Neural cell (in vitro differentiated cells): ENCODE data around the gene FEN1. TPM values are rescaled to one million over a fixed set of nuclear protein-coding genes. Genes with fewer than 3 reads are reported as not detected.

Experiments used
- H2AFZ ChIP-seq: fragments of 200-600, 300-800 bp; sonication (generic), shearing (Covaris generic); 2 replicates; pipeline ENCODE4 v1.6.0; 2014; ENCODE audit warnings: low read depth, mild to moderate bottlenecking, antibody characterized with exemption, low read length, moderate library complexity
- H3F3A ChIP-seq: fragments of 200-600 bp; shearing (Covaris generic); 2 replicates; pipeline ENCODE4 v1.6.1; 2016; ENCODE audit warnings: mild to moderate bottlenecking, moderate library complexity, mixed read lengths, antibody characterized with exemption, low read length; ENCODE audit not compliant: insufficient read depth, poor library complexity, severe bottlenecking
- H3K27ac ChIP-seq: fragments of 200-600, 300-800 bp; sonication (generic), shearing (Covaris generic); 2 replicates; pipeline ENCODE4 v1.5.1; 2014; ENCODE audit warnings: mild to moderate bottlenecking, low read length, moderate library complexity
- H3K27me3 ChIP-seq: fragments of 300-800, 200-600 bp; sonication (generic), shearing (Covaris generic); 2 replicates; pipeline ENCODE4 v1.6.0; 2014; ENCODE audit warnings: mild to moderate bottlenecking, low read depth, low read length, moderate library complexity; ENCODE audit not compliant: insufficient read depth
- H3K36me3 ChIP-seq: fragments of 300-800, 200-600 bp; sonication (generic), shearing (Covaris generic); 2 replicates; pipeline ENCODE4 v1.5.1; 2014; ENCODE audit warnings: mild to moderate bottlenecking, antibody characterized with exemption, low read length, moderate library complexity; ENCODE audit not compliant: insufficient read depth
- H3K4me2 ChIP-seq: fragments of 300-800, 200-600 bp; sonication (generic), shearing (Covaris generic); 2 replicates; pipeline ENCODE4 v1.6.0; 2014; ENCODE audit warnings: mild to moderate bottlenecking, low read length
- H3K4me3 ChIP-seq: fragments of 300-800, 200-600 bp; sonication (generic), shearing (Covaris generic); 2 replicates; pipeline ENCODE4 v1.5.1; 2014; ENCODE audit warnings: mild to moderate bottlenecking, low read length, moderate library complexity
- H3K79me2 ChIP-seq: fragments of 200-600 bp; shearing (Covaris generic); replicated peaks from 2 replicates; pipeline ENCODE4 v1.6.0; 2014; ENCODE audit warnings: mild to moderate bottlenecking, low read length, moderate library complexity; ENCODE audit not compliant: insufficient read depth
- H3K9ac ChIP-seq: fragments of 300-800, 200-600 bp; sonication (generic), shearing (Covaris generic); 2 replicates; pipeline ENCODE4 v1.6.1; 2016; ENCODE audit warnings: mild to moderate bottlenecking, low read length, mixed read lengths
- H3K9me2 ChIP-seq: fragments of 200-600 bp; shearing (Covaris generic); 2 replicates; pipeline ENCODE4 v1.6.1; 2016; ENCODE audit warnings: mild to moderate bottlenecking, low read length, mixed read lengths; ENCODE audit not compliant: insufficient read depth
- H3K9me3 ChIP-seq: fragments of 200-600, 300-800 bp; sonication (generic), shearing (Covaris generic); 2 replicates; pipeline ENCODE4 v1.6.1; 2016; ENCODE audit warnings: mild to moderate bottlenecking, mixed run types, low read length, moderate library complexity, mixed read lengths
- H4K20me1 ChIP-seq: fragments of 200-600 bp; shearing (Covaris generic); 2 replicates; pipeline ENCODE4 v1.6.1; 2016; ENCODE audit warnings: mild to moderate bottlenecking, mixed run types; ENCODE audit not compliant: insufficient read depth
- EP300 ChIP-seq: fragments of 450-650 bp; conservative IDR thresholded peaks from 2 replicates; pipeline ENCODE4 v1.6.1; 2014; ENCODE audit warnings: antibody characterized with exemption, mild to moderate bottlenecking, moderate library complexity; ENCODE audit not compliant: poor library complexity, severe bottlenecking
- EZH2 ChIP-seq: fragments of 200-600, 300-800 bp; shearing (Covaris generic), sonication (generic); IDR thresholded peaks from 2 replicates; pipeline ENCODE4 v1.6.1; 2014; ENCODE audit warnings: antibody characterized with exemption, low read length, borderline replicate concordance, mild to moderate bottlenecking; ENCODE audit not compliant: insufficient read depth, poor library complexity, severe bottlenecking
- MXI1 ChIP-seq: fragments of 450-650 bp; conservative IDR thresholded peaks from 2 replicates; pipeline ENCODE4 v1.6.1; 2014; ENCODE audit warnings: antibody characterized with exemption, mild to moderate bottlenecking; ENCODE audit not compliant: poor library complexity, severe bottlenecking
- POLR2AphosphoS5 ChIP-seq: IDR thresholded peaks from 2 replicates; pipeline ENCODE4 v1.6.1; 2012
- RAD21 ChIP-seq: fragments of 450-650 bp; conservative IDR thresholded peaks from 2 replicates; pipeline ENCODE4 v1.6.1; 2014; ENCODE audit warnings: antibody characterized with exemption, mild to moderate bottlenecking, moderate library complexity
- SMC3 ChIP-seq: fragments of 450-650 bp; conservative IDR thresholded peaks from 2 replicates; pipeline ENCODE4 v1.6.1; 2014; ENCODE audit warnings: antibody characterized with exemption, mild to moderate bottlenecking, moderate library complexity; ENCODE audit not compliant: poor library complexity
- TAF1 ChIP-seq: IDR thresholded peaks from 2 replicates; pipeline ENCODE4 v1.6.1; 2012; ENCODE audit warnings: low read depth
- polyA plus RNA-seq: library from polyadenylated mRNA; depleted of rRNA; stranded (reverse); fragments of >200 nt; gene quantifications from 2 replicates; pipeline ENCODE4 v1.2.3, GENCODE V29; 2014
- TF ChIP-seq, protein P1 (sequence below): fragments of 450-650 bp; IDR thresholded peaks from 2 replicates; pipeline ENCODE4 v1.5.1; 2014; ENCODE audit warnings: antibody characterized with exemption, mild to moderate bottlenecking, moderate library complexity; ENCODE audit not compliant: poor library complexity, severe bottlenecking
- TF ChIP-seq, protein P2 (sequence below): IDR thresholded peaks from 2 replicates; pipeline ENCODE4 v1.6.1; 2012; ENCODE audit warnings: borderline replicate concordance

The FEN1 gene
- polyA plus RNA-seq, 1 donor from 2014 or later, result 27.2 TPM

DNA sequence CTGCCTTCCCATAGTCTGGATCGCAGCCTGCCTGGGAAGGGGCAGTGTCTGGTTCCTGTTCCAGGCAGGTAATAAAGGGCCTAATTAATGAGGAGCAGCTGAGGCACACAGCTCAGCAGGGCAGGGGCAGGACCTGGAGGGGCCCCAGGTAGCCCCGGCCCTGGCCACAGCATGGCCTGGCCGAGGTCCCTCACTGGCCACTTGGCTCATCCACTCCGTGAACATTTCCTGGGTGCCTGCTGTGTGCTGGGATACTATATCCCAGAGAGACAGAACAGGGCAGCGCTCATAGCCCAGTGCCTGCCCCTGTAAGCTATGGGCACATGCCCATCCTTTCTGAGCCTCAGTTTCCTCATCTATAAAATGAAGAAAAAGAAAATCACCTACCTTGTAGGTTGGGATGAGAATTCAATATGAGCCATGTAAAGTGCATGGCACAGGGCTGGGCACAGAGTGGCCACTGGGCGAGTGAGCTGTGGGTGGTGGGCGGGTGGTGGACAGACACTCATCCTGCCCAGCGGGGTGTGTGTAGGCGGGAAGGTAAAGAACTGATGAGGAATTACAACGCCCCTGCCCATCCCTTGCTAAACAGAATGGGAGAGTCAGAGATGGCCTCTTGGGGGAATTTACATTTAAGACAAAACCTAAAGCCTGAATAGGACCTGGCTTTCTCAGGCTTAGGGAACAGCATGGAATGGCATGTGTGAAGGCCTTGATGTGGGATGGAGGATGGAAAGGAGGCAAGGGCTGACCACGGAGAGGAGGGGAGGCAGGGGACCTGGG, 31.1 kb upstream of the FEN1 start:
- no peak overlapping the region for H3K27ac ChIP-seq
- H3K4me2 ChIP-seq, result no peak overlapping the region
- no peaks in the 10 kb centered on the region for H3K27me3 ChIP-seq
- no peaks in the 10 kb centered on the region for H3K9me3 ChIP-seq
- H3F3A ChIP-seq, result no peaks in the 10 kb centered on the region
- no peaks in the 10 kb centered on the region for H3K9me2 ChIP-seq
- no peak overlapping the region for H2AFZ ChIP-seq
- no peaks in the 10 kb centered on the region for H4K20me1 ChIP-seq
- no peak overlapping the region for H3K9ac ChIP-seq
- TF ChIP-seq SMC3 (no peak), TAF1 (no peak), EP300 (no peak), POLR2AphosphoS5 (no peak), EZH2 (no peak), MXI1 (no peak), RAD21 (no peak)
- TF ChIP-seq, protein P1, sequence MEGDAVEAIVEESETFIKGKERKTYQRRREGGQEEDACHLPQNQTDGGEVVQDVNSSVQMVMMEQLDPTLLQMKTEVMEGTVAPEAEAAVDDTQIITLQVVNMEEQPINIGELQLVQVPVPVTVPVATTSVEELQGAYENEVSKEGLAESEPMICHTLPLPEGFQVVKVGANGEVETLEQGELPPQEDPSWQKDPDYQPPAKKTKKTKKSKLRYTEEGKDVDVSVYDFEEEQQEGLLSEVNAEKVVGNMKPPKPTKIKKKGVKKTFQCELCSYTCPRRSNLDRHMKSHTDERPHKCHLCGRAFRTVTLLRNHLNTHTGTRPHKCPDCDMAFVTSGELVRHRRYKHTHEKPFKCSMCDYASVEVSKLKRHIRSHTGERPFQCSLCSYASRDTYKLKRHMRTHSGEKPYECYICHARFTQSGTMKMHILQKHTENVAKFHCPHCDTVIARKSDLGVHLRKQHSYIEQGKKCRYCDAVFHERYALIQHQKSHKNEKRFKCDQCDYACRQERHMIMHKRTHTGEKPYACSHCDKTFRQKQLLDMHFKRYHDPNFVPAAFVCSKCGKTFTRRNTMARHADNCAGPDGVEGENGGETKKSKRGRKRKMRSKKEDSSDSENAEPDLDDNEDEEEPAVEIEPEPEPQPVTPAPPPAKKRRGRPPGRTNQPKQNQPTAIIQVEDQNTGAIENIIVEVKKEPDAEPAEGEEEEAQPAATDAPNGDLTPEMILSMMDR, result no peak
- TF ChIP-seq, protein P2, sequence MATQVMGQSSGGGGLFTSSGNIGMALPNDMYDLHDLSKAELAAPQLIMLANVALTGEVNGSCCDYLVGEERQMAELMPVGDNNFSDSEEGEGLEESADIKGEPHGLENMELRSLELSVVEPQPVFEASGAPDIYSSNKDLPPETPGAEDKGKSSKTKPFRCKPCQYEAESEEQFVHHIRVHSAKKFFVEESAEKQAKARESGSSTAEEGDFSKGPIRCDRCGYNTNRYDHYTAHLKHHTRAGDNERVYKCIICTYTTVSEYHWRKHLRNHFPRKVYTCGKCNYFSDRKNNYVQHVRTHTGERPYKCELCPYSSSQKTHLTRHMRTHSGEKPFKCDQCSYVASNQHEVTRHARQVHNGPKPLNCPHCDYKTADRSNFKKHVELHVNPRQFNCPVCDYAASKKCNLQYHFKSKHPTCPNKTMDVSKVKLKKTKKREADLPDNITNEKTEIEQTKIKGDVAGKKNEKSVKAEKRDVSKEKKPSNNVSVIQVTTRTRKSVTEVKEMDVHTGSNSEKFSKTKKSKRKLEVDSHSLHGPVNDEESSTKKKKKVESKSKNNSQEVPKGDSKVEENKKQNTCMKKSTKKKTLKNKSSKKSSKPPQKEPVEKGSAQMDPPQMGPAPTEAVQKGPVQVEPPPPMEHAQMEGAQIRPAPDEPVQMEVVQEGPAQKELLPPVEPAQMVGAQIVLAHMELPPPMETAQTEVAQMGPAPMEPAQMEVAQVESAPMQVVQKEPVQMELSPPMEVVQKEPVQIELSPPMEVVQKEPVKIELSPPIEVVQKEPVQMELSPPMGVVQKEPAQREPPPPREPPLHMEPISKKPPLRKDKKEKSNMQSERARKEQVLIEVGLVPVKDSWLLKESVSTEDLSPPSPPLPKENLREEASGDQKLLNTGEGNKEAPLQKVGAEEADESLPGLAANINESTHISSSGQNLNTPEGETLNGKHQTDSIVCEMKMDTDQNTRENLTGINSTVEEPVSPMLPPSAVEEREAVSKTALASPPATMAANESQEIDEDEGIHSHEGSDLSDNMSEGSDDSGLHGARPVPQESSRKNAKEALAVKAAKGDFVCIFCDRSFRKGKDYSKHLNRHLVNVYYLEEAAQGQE, result no peak
- no peaks in the 10 kb centered on the region for H3K36me3 ChIP-seq
- H3K4me3 ChIP-seq, result no peak overlapping the region
- no peaks in the 10 kb centered on the region for H3K79me2 ChIP-seq

DNA sequence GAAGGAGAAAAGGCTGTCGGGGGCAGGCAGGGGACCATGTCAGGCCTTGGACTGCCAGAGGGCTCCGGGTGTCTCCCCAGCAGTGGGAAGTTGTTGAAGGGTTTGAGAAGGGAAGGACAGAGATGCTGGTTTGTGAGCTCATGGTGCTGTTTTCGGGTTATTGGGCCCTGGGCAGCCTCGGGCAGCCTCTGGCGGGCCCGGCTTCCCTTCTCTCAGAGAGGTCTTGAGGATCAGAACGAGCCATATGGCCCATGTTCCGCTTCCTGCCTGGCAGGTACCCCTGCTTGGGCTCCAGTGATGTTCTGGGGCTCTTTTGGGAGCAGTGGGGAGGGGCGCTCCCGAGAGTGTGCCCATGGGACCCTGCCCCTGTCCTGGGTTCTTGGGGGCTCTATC, 30.5 kb upstream of the FEN1 start:
- no peaks in the 10 kb centered on the region for H3K27me3 ChIP-seq
- H4K20me1 ChIP-seq, result no peaks in the 10 kb centered on the region
- no peaks in the 10 kb centered on the region for H3K9me3 ChIP-seq
- H2AFZ ChIP-seq, result no peak overlapping the region
- H3K27ac ChIP-seq, result no peak overlapping the region
- no peaks in the 10 kb centered on the region for H3F3A ChIP-seq
- H3K9me2 ChIP-seq, result no peaks in the 10 kb centered on the region
- H3K36me3 ChIP-seq, result no peaks in the 10 kb centered on the region
- TF ChIP-seq TAF1 (no peak), SMC3 (no peak), EP300 (no peak), EZH2 (no peak), MXI1 (no peak), RAD21 (no peak), POLR2AphosphoS5 (no peak)
- TF ChIP-seq, protein P1, result no peak
- TF ChIP-seq, protein P2, result no peak
- no peak overlapping the region for H3K9ac ChIP-seq
- no peak overlapping the region for H3K4me2 ChIP-seq
- no peak overlapping the region for H3K4me3 ChIP-seq
- no peaks in the 10 kb centered on the region for H3K79me2 ChIP-seq
